Forelimb muscle (tissue), 1 donor: ENCODE results near the gene YPEL1. TPM values are rescaled to one million over a fixed set of nuclear protein-coding genes. Genes with fewer than 3 reads are reported as not detected.

Experiments
- DNase-seq: peaks from one replicate; pipeline ENCODE4 v3.0.0-alpha.2; 2013; ENCODE audit warnings: low read depth
- polyA plus RNA-seq: library from polyadenylated mRNA; unstranded; fragments of 120-200 nt; gene quantifications from one replicate; pipeline ENCODE4 v1.2.1, GENCODE V29; 2013; ENCODE audit not compliant: insufficient read length

YPEL1 gene, protein sequence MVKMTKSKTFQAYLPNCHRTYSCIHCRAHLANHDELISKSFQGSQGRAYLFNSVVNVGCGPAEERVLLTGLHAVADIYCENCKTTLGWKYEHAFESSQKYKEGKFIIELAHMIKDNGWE
- polyA plus RNA-seq, result 18.6 TPM

- peak; percentile 80 for DNase-seq
These were observed at the start of gene YPEL1 for GRCh38 chr22:21735200-21736083. Gene YPEL1 (minus strand): TSS chr22:21735794. CDS start chr22:21710744, 25,050 bp downstream.

- no peak for DNase-seq
These were observed 44.7 kb upstream of the YPEL1 start for GRCh38 chr22:21780259-21780658.

DNA sequence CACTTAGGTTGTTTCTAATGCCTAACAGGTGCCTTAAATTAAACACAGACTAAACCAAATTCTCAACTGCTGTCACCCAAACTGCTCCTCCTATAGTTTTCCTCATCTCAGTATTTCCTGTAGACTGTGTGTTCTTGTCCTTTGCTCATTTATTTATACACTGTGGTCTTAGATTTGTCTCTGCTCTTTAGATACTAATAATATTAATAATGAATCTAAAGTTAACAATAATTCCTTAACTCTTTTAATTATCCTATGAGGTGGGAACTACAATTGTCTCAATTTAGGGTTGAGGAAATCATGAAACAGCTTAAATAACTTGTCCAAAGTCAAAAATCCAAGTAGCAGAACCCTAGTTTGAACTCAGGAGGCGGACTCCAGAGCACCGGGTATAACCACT lies 43.9 kb upstream of the YPEL1 start:
- no peak for DNase-seq

GRCh38 chr22:21778705-21779363 lies 43.2 kb upstream of the YPEL1 start:
- no peak for DNase-seq

DNA sequence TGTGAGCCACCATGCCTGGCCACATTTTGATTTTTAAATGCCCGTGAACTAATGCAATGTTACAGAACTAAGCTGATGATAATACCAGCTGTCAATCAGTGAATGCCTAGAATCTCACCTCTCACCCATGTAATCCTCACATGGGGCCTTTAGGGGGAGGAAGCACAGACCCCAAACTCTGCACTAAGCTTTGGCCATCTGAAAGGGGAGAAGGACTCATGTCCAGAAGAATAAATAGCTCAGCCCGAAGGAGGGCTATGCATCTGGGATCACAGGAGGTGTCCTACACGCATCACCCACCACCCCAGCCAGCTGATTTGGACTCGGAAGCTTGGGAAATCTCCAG lies 36.0 kb upstream of the YPEL1 start:
- no peak for DNase-seq

DNA sequence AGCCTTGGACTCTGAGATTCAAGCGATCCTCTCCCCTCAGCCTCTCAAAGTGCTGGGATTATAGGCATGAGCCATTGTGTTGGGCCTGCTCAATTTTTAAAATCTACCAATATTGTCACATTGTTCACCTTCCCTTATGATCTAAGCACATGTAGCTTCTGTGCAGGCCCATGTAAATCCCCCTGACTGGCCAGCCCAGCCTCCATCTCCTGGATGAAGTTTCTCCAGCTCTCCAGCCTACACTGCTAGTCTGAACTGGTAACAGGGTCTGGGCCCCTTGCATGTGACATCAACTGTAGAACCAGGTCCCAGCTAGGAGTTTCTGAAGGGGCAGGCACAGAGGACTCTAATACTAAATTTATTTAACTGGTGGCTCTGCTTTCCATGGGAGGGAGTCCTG lies 32.8 kb upstream of the YPEL1 start:
- DNase-seq, result no peak

DNA sequence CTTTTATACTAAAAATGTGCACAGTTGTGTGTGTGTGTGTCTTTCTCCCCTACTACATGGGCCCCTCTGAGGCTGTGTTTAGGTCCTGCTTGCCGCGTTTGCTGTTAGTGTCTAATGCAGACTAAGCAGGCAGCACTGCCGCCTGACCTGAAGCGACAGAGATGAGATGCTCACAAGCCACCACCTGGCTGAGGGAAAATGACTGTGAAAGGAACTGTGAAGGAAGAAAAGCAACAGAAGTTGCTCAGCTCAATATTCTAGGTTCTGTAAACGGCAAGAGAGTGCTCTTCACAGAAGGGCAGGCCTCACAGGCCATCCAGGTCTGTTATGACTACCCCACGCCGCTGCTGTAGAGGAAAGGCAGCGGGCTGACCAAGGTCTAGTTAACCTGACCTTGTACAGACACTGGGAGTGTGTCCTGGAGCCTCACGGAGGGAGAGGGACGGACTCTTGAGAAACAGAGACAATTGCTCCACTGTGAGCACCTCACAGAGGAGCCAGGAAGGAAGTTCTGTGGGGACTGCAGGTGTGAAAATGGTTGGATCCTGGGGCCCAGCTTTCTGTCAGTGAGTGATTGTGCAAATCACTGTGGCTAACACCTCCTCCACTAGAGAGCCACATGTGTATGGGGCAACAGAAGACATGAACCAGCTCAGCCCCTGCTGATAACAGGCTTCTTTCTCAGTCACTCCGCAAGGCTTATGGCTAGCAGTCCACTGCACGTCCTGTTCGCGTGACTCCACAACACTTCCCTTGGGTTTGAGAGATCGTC lies 31.3 kb upstream of the YPEL1 start:
- DNase-seq, result no peak

- no peak for DNase-seq
These were observed 30.4 kb upstream of the YPEL1 start for GRCh38 chr22:21765909-21766529.

- no peak for DNase-seq
These were observed 28.6 kb upstream of the YPEL1 start for GRCh38 chr22:21764038-21764804.

GRCh38 chr22:21762712-21763581 lies 27.4 kb upstream of the YPEL1 start:
- no peak for DNase-seq

- no peak for DNase-seq
These were observed 26.5 kb upstream of the YPEL1 start for GRCh38 chr22:21761994-21762680.

DNA sequence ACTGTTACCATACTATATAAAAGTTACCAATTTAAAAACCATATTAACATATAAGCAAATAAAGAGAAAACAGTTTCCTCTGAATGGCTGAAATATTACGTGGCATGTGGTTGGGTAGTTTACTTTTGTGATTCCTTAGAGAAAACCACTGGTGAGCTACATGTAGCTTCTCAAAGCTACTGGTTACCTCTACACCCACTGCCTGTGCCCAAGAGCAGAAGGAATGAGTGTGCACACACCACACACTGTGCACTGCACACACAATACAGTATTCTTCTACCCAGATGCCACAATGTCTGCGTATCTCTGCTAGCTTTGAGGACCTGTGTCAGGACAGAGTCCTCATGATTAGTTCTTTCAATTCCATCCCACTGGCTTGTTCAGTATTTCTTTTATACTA lies 25.5 kb upstream of the YPEL1 start:
- no peak for DNase-seq

- DNase-seq, result no peak
These were observed 25.0 kb upstream of the YPEL1 start for GRCh38 chr22:21760640-21761039.

DNA sequence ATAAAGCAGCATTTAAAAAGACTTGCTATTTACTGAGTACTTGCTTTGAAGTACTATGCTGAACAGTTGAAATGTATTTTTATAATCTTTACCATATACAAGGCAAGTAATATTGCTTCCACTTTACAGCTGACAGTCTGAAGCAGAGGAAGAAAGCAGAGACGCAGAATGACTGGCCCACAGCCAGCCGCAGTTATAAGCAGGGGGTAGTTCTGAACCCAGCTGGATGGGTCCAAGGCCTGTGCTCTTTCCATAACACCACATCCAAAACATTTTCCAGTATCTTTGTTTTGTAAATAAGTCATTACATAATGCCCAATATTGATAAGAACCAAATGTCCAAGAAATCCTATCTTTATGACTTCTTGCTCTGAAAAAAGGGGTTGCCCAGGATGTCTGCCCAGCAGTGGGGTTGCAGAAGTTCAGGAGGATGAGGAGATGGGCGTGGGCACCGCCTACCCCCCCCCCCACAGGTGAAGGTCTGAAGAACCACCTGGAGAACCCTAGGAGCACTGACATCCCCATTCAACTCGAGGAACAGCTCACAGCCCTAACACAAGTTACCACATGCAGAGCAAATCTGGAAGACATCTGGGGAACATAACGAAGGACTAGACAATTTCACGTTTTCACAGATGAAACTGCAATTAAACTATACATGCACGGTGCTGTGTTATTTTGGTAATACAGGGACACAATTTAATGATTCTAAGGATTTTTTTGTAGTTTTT lies 24.2 kb upstream of the YPEL1 start:
- no peak for DNase-seq

GRCh38 chr22:21759093-21759492 lies 23.5 kb upstream of the YPEL1 start:
- no peak for DNase-seq

DNA sequence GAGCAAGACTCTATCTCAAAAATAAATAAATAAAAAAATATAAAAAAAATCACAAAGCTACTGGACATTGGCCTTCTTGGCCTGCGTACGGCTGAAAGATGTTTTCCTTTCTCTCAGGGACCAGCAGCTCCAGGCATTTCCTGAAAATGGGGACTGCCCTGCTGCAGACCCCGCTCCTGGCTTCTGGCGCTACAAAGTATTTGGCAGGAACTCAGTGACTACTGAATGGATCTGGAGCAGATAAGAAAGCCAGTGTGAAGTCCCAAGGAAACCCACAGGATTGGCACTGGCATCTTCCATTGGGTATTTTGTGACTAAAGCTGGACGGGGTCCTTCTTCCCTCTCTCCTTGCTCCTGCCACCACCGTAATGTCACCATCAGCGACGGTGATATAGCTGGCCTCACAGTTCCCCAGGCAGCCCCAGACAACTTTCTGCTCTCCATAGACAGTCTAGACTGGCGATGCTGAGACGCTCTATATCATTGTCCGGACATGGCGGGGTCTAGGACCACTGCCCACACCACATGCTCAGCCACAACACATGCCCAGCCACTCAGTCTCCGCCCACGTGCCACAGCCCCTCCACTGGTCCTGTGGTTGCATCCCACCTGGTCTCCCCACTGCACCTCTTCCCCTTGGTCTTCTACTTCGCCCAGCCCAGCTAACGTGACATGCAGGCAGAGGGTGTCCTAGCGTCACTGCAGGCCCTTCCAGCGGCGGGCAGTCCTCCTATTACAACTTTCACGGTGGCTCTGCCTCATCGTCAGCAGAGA lies 22.7 kb upstream of the YPEL1 start:
- DNase-seq, result no peak

- no peak for DNase-seq
These were observed 20.3 kb upstream of the YPEL1 start for GRCh38 chr22:21755851-21756284.

GRCh38 chr22:21754523-21754922 lies 18.9 kb upstream of the YPEL1 start:
- DNase-seq, result no peak
